Muscle of leg (tissue), 16 donors: Measurements from ENCODE around the gene SPC25. TPM values are rescaled to one million over a fixed set of nuclear protein-coding genes. Genes with fewer than 3 reads are reported as not detected.
"Not testable (repeated sequence)": the region's sequence is repeated elsewhere in the genome, so short reads cannot be mapped to it uniquely, and the experiment has no call there.

Experiments used
- DNase-seq: peaks from one replicate; pipeline ENCODE4 v3.0.0; 2013
- H3K27ac ChIP-seq: one replicate; pipeline ENCODE4 v1.5.1; 2013; ENCODE audit warnings: mild to moderate bottlenecking, low read length, control low read depth
- H3K27me3 ChIP-seq: one replicate; pipeline ENCODE4 v1.6.1; 2013; ENCODE audit warnings: low read length; ENCODE audit not compliant: control insufficient read depth, insufficient read depth
- H3K36me3 ChIP-seq: one replicate; pipeline ENCODE4 v1.6.1; 2013; ENCODE audit warnings: low read length; ENCODE audit not compliant: control insufficient read depth, insufficient read depth
- H3K4me1 ChIP-seq: one replicate; pipeline ENCODE4 v1.6.1; 2013; ENCODE audit warnings: low read length; ENCODE audit not compliant: control insufficient read depth, insufficient read depth
- H3K4me3 ChIP-seq: one replicate; pipeline ENCODE4 v1.5.1; 2013; ENCODE audit warnings: low read length, control low read depth
- H3K9me3 ChIP-seq: replicated peaks from 2 replicates; pipeline ENCODE4 v1.6.1; 2013; ENCODE audit warnings: low read depth, low read length; ENCODE audit not compliant: control insufficient read depth
- WGBS: methylation state at CpG from one replicate; pipeline ENCODE4 v1.1.5; 2013; ENCODE audit warnings: missing lambda C conversion rate; ENCODE audit not compliant: insufficient coverage; 5-methylcytosine and 5-hydroxymethylcytosine counted together
- long read RNA-seq, 11 donors: transcript quantifications; one replicate each; lab custom pipeline, GENCODE V29; 2026
- polyA plus RNA-seq, 8 donors: library from polyadenylated mRNA; unstranded; fragments of 120-200 nt; gene quantifications; one replicate each; pipeline versions ENCODE4 v1.2.1 to v1.2.3, GENCODE V29; 2013; ENCODE audit warnings: inconsistent platforms in 1 of 8, low replicate concordance in 1 of 8; ENCODE audit not compliant: insufficient read length in 8 of 8, insufficient read depth in 1 of 8
- total RNA-seq: library from RNA; stranded (reverse); fragments of 120-200 nt; gene quantifications from one replicate; pipeline ENCODE4 v1.2.4, GENCODE V29; 2013

SPC25 gene
- total RNA-seq (5.3 TPM), polyA plus RNA-seq (10 to 100 TPM in 5 of 8 donors, 1 to 10 TPM in 3; 9.0 to 13.0 (median 10.8) TPM)
- long read RNA-seq, donor 1, partial matches to known transcripts: 0 of 2 reads
- long read RNA-seq, donor 1, other reads (novel, unspliced or antisense): 0 of 2 reads
- long read RNA-seq, donor 2: 0 reads
- long read RNA-seq, donor 3, partial matches to known transcripts: 0 of 3 reads
- long read RNA-seq, donor 3, other reads (novel, unspliced or antisense): 0 of 3 reads
- long read RNA-seq, donor 4, transcript SPC25-201 (7 exons, 1,354 nt): major isoform, 6 of 6 reads
- long read RNA-seq, donor 4, partial matches to known transcripts: 0 of 6 reads
- long read RNA-seq, donor 4, other reads (novel, unspliced or antisense): 0 of 6 reads
- long read RNA-seq, donor 5, transcript SPC25-201 (7 exons, 1,354 nt): major isoform, 11 of 11 reads
- long read RNA-seq, donor 5, partial matches to known transcripts: 0 of 11 reads
- long read RNA-seq, donor 5, other reads (novel, unspliced or antisense): 0 of 11 reads
- long read RNA-seq, donor 6, transcript SPC25-201 (7 exons, 1,354 nt): major isoform, 11 of 11 reads
- long read RNA-seq, donor 6, partial matches to known transcripts: 0 of 11 reads
- long read RNA-seq, donor 6, other reads (novel, unspliced or antisense): 0 of 11 reads
- long read RNA-seq, donor 7, partial matches to known transcripts: 0 of 4 reads
- long read RNA-seq, donor 7, other reads (novel, unspliced or antisense): 0 of 4 reads
- long read RNA-seq, donor 8, partial matches to known transcripts: 0 of 3 reads
- long read RNA-seq, donor 8, other reads (novel, unspliced or antisense): 0 of 3 reads
- long read RNA-seq, donor 9, transcript SPC25-201 (7 exons, 1,354 nt): major isoform, 5 of 5 reads
- long read RNA-seq, donor 9, partial matches to known transcripts: 0 of 5 reads
- long read RNA-seq, donor 9, other reads (novel, unspliced or antisense): 0 of 5 reads
- long read RNA-seq, donor 10, transcript SPC25-201 (7 exons, 1,354 nt): major isoform, 9 of 9 reads
- long read RNA-seq, donor 10, partial matches to known transcripts: 0 of 9 reads
- long read RNA-seq, donor 10, other reads (novel, unspliced or antisense): 0 of 9 reads
- long read RNA-seq, donor 11, partial matches to known transcripts: 0 of 3 reads
- long read RNA-seq, donor 11, other reads (novel, unspliced or antisense): 0 of 3 reads

GRCh38 chr2:168890006-168890782 is at the start of gene SPC25:
SPC25 (minus strand) TSS chr2:168890430; CDS start chr2:168889519, 911 bp downstream.
- no peak within 1 kb of the TSS for H3K27ac ChIP-seq
- no peaks in the 10 kb centered on the region for H3K36me3 ChIP-seq
- H3K27me3 ChIP-seq: no peaks in the 10 kb centered on the region
- peaks cover 7% of the 10 kb centered on the region for H3K4me1 ChIP-seq
- DNase-seq: peak; percentile 97
- 0% methylated on average over 28 of the region's 38 CpGs for WGBS
- H3K4me3 ChIP-seq: peak within 1 kb of the TSS; percentile 59
- H3K9me3 ChIP-seq: no peaks in the 10 kb centered on the region

GRCh38 chr2:168939918-168940317 is 49.7 kb upstream of the SPC25 start:
- Histone ChIP-seq H3K27me3 (no peaks in the 10 kb centered on the region), H3K36me3 (no peaks in the 10 kb centered on the region), H3K4me1 (no peaks in the 10 kb centered on the region), H3K27ac (no peak overlapping the region), H3K4me3 (no peak overlapping the region), H3K9me3 (no peaks in the 10 kb centered on the region)
- no CpG with 5 or more reads among the region's 4 CpGs for WGBS
- no peak for DNase-seq

GRCh38 chr2:168939061-168939460 is 48.8 kb upstream of the SPC25 start:
- no peaks in the 10 kb centered on the region for H3K4me1 ChIP-seq
- WGBS: no CpG with 5 or more reads among the region's 1 CpG
- H3K4me3 ChIP-seq: no peak overlapping the region
- H3K27ac ChIP-seq: no peak overlapping the region
- no peak for DNase-seq
- H3K36me3 ChIP-seq: no peaks in the 10 kb centered on the region
- H3K27me3 ChIP-seq: no peaks in the 10 kb centered on the region
- no peaks in the 10 kb centered on the region for H3K9me3 ChIP-seq

GRCh38 chr2:168935810-168936581 is 45.8 kb upstream of the SPC25 start:
- 88% methylated on average over 3 of the region's 14 CpGs for WGBS
- no peaks in the 10 kb centered on the region for H3K27me3 ChIP-seq
- DNase-seq: no peak
- H3K9me3 ChIP-seq: no peaks in the 10 kb centered on the region
- no peaks in the 10 kb centered on the region for H3K36me3 ChIP-seq
- no peak overlapping the region for H3K27ac ChIP-seq
- no peaks in the 10 kb centered on the region for H3K4me1 ChIP-seq
- H3K4me3 ChIP-seq: no peak overlapping the region

- no peaks in the 10 kb centered on the region for H3K4me1 ChIP-seq
- no peaks in the 10 kb centered on the region for H3K27me3 ChIP-seq
- no peak overlapping the region for H3K27ac ChIP-seq
- no peak overlapping the region for H3K4me3 ChIP-seq
- H3K9me3 ChIP-seq: no peaks in the 10 kb centered on the region
- WGBS: 71% methylated on average over 1 of the region's 2 CpGs
- DNase-seq: no peak
- no peaks in the 10 kb centered on the region for H3K36me3 ChIP-seq
Observed at GRCh38 chr2:168934826-168935225, 44.6 kb upstream of the SPC25 start.

GRCh38 chr2:168932174-168932573 is 41.9 kb upstream of the SPC25 start:
- not testable (repeated sequence) for H3K36me3 ChIP-seq, H3K9me3 ChIP-seq, H3K27me3 ChIP-seq, H3K27ac ChIP-seq, H3K4me1 ChIP-seq, DNase-seq, H3K4me3 ChIP-seq
- 100% methylated on average over 2 of the region's 4 CpGs for WGBS

GRCh38 chr2:168930242-168930641 is 40.0 kb upstream of the SPC25 start:
- no peak overlapping the region for H3K27ac ChIP-seq
- H3K4me1 ChIP-seq: no peaks in the 10 kb centered on the region
- no peaks in the 10 kb centered on the region for H3K36me3 ChIP-seq
- H3K9me3 ChIP-seq: no peaks in the 10 kb centered on the region
- DNase-seq: no peak
- no peaks in the 10 kb centered on the region for H3K27me3 ChIP-seq
- no peak overlapping the region for H3K4me3 ChIP-seq
- no CpG with 5 or more reads among the region's 1 CpG for WGBS

- Histone ChIP-seq H3K27ac (no peak overlapping the region), H3K36me3 (no peaks in the 10 kb centered on the region), H3K4me3 (no peak overlapping the region), H3K9me3 (no peaks in the 10 kb centered on the region), H3K27me3 (no peaks in the 10 kb centered on the region), H3K4me1 (no peaks in the 10 kb centered on the region)
- no peak for DNase-seq
- WGBS: 29% methylated on average over 1 of the region's 3 CpGs
Observed at GRCh38 chr2:168929031-168929430, 38.8 kb upstream of the SPC25 start.
